ENCODE measurements around the gene RBMS3. TPM values are rescaled to one million over a fixed set of nuclear protein-coding genes. Genes with fewer than 3 reads are reported as not detected.

Gene RBMS3
- total and polyA plus RNA-seq, 4 donors: 29.1 to 86.7 (median 58.1) TPM

DNA sequence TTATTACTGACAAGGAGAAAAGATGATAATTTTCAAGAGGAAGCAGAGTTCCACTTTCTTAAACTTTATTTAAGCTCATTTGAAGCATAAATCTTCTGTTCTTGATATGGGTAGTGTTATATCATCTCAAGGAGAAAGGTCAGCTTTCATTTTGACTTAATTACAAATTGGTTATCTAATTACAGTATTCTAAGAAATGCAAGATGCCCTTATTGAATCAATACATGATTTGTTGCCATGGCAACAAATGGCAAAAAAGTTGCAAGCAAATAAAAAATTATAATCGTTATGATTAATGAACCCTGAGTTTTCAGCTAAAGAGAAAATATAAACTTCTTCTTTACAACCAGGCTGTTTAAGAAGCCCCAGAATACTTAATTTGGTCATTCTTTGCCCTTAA is 622.7 kb downstream of the RBMS3 start:
- DNase-seq (ENCODE audit: low read depth in 4 of 6, low spot score in 6 of 6): no peak
- Histone ChIP-seq H3K4me3 (ENCODE audit: low read depth, low read length) (no peak overlapping the region), H3K9me3 (ENCODE audit: control insufficient read depth, insufficient read depth, low read length) (no peaks in the 10 kb centered on the region), H3K27ac (ENCODE audit: low read depth, low read length) (no peak overlapping the region), H3K4me1 (ENCODE audit: control insufficient read depth, insufficient read depth, low read length) (no peaks in the 10 kb centered on the region), H3K27me3 (ENCODE audit: control insufficient read depth, insufficient read depth, low read length) (no peaks in the 10 kb centered on the region), H3K36me3 (ENCODE audit: control insufficient read depth, insufficient read depth, low read length) (no peaks in the 10 kb centered on the region)
- WGBS (ENCODE audit: insufficient coverage): no CpG with 5 or more reads among the region's 1 CpG

DNA sequence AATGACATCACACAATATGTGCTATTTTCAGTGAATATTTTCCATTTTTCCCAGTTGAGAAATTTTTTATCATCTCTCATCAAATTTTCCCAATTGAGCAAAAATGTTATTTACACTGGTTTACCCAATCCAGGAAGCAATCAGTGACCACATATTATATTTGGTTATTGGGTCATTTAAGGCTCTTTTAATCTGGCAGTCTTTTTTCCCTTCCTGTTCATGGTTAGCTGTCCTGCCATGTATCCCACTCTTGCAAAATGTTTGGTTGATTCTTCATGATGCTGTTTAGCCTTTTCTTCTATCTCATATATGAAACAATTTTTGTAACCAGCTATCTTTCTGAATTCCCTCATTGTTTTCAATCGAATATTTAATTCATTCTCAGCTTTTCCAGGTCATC is 626.0 kb downstream of the RBMS3 start:
- Histone ChIP-seq H3K4me1 (ENCODE audit: control insufficient read depth, insufficient read depth, low read length) (no peaks in the 10 kb centered on the region), H3K27me3 (ENCODE audit: control insufficient read depth, insufficient read depth, low read length) (no peaks in the 10 kb centered on the region), H3K36me3 (ENCODE audit: control insufficient read depth, insufficient read depth, low read length) (no peaks in the 10 kb centered on the region), H3K27ac (ENCODE audit: low read depth, low read length) (no peak overlapping the region), H3K9me3 (ENCODE audit: control insufficient read depth, insufficient read depth, low read length) (no peaks in the 10 kb centered on the region), H3K4me3 (ENCODE audit: low read depth, low read length) (no peak overlapping the region)
- no CpG with 5 or more reads among the region's 1 CpG for WGBS (ENCODE audit: insufficient coverage)
- DNase-seq (ENCODE audit: low read depth in 4 of 6, low spot score in 6 of 6): no peak

DNA sequence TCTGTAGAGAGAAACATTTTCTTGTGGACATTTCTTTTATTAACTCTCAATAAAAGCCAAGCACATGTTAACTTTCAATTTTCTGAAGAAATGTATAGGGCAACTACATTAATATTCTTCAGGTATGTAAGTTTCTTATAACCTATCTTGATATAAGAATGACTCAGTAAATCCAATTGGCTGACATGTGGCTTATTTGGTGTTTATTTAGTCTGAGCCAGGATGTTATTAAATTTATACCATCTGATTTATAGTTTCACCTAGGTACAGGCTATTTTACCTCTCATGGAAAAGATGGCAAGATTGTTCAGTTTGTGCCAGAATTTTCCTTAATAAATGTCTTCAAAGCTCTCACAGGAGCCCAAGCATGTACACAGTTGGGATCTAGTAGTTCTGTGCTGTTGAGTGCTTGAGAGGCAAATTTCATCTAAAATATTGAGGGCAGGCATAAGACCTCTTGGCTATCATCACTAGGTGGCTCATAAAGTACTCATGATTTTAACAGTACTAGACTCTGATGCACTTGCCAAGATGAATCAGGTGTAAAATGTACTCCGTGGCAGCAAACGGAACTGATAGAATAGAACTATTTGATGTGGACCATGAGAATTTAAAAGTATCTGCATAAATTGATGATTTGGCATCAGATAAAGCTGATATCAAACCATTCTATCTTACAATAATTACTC is 631.9 kb downstream of the RBMS3 start:
- DNase-seq (ENCODE audit: low read depth in 4 of 6, low spot score in 6 of 6): no peak

DNA sequence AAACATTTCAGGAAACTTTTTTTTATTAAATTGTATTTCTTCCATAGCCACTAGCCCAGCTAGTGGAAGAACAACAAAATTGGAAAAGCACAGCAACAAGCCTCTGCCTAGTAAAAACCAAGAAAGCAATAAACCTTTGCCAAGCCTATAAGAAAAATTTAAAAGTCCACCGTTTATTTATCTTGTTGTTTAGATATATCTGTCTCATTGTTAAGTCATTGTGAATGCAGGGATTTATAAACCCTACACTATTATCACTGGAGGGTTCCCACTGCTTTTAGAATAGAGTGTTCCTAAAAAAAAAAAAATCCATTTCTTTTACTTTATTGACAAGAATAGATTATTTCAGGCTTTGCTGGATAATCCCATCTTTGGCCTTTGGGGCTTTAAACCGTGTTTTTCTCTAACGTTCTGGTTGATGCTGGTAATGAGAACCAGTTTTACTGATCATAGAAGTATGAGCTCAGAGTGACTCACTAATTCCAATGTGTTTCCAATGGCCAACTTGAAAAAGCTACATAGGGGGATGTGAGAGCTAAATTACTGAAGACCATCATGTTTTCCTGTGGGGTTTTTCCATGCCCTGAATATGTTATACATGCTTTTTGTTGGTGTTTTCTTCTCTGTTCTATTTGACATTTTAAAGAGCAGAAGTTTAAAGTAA is 634.1 kb downstream of the RBMS3 start:
- Histone ChIP-seq H3K9me3 (ENCODE audit: control insufficient read depth, insufficient read depth, low read length) (peaks cover 3% of the 10 kb centered on the region), H3K27ac (ENCODE audit: low read depth, low read length) (no peak overlapping the region), H3K4me1 (ENCODE audit: control insufficient read depth, insufficient read depth, low read length) (no peaks in the 10 kb centered on the region), H3K27me3 (ENCODE audit: control insufficient read depth, insufficient read depth, low read length) (no peaks in the 10 kb centered on the region), H3K4me3 (ENCODE audit: low read depth, low read length) (no peak overlapping the region), H3K36me3 (ENCODE audit: control insufficient read depth, insufficient read depth, low read length) (no peaks in the 10 kb centered on the region)
- no peak for DNase-seq (ENCODE audit: low read depth in 4 of 6, low spot score in 6 of 6)
- no CpG with 5 or more reads among the region's 3 CpGs for WGBS (ENCODE audit: insufficient coverage)

More for the DNA sequence above, 631.9 kb downstream of the RBMS3 start:
- no peaks in the 10 kb centered on the region for H3K4me1 ChIP-seq (ENCODE audit: control insufficient read depth, insufficient read depth, low read length)
- no peaks in the 10 kb centered on the region for H3K36me3 ChIP-seq (ENCODE audit: control insufficient read depth, insufficient read depth, low read length)
- no peaks in the 10 kb centered on the region for H3K27me3 ChIP-seq (ENCODE audit: control insufficient read depth, insufficient read depth, low read length)
- no peak overlapping the region for H3K27ac ChIP-seq (ENCODE audit: low read depth, low read length)
- peaks cover 3% of the 10 kb centered on the region for H3K9me3 ChIP-seq (ENCODE audit: control insufficient read depth, insufficient read depth, low read length)
- no CpG with 5 or more reads among the region's 2 CpGs for WGBS (ENCODE audit: insufficient coverage)
- H3K4me3 ChIP-seq (ENCODE audit: low read depth, low read length): no peak overlapping the region

DNA sequence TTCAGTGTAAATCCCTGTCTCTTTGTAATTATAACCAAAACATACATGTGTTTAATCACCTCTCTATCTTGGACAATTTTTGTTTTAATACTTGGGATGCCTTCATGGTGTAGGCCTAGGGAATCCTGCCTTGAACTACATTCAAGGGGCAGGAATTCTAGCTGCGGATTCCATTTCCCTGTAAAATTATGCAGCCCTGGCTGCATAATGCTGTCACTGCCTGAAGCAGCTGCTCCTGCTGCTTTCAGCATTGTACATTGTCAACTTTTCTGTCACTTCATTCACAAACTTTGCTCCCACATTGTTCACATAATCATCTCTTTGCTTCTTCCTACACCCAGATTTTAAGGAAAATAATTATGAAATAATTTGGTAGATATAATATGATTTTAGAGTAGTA is 638.7 kb downstream of the RBMS3 start:
- peaks cover under 1% of the 10 kb centered on the region for H3K9me3 ChIP-seq (ENCODE audit: control insufficient read depth, insufficient read depth, low read length)
- H3K4me3 ChIP-seq (ENCODE audit: low read depth, low read length): no peak overlapping the region
- 38% methylated on average over 1 of the region's 1 CpG for WGBS (ENCODE audit: insufficient coverage)
- no peak for DNase-seq (ENCODE audit: low read depth in 4 of 6, low spot score in 6 of 6)
- H3K4me1 ChIP-seq (ENCODE audit: control insufficient read depth, insufficient read depth, low read length): no peaks in the 10 kb centered on the region
- no peaks in the 10 kb centered on the region for H3K27me3 ChIP-seq (ENCODE audit: control insufficient read depth, insufficient read depth, low read length)
- H3K27ac ChIP-seq (ENCODE audit: low read depth, low read length): no peak overlapping the region
- H3K36me3 ChIP-seq (ENCODE audit: control insufficient read depth, insufficient read depth, low read length): no peaks in the 10 kb centered on the region

DNA sequence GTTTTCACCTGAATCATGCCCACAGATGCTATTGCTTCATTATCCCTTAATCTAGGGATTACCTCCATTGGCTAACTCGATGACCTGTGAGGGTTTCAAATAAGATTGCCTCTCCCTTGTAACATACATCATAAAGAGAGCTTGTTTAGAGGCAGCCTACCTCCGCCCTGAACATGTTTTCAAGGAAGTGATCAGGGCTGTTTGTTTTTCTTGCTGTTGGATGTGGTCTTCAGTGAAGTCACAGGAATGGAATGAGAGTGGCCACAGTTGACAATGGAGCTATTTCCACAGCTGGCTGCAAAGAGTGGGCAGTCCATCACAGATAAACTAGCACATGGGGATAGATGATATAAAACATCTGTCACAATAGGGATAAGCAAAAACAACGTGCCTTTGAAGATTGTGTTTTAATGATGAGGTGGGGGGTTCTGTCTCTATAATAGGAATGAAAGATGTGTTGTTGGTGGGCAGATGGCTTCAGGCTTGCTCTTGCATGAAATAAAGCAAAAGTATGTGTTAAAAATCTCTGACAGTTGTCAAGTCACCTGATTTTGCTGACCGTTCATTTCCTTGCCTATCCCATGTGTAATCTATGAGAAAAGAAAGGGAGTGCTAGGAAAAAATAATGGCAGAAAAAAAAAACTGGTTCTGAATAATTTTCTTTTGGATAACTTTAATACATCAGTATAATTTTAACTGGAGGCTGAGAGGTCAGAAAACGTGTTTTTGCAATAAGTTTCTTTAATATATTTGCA is 642.3 kb downstream of the RBMS3 start:
- Histone ChIP-seq H3K36me3 (ENCODE audit: control insufficient read depth, insufficient read depth, low read length) (no peaks in the 10 kb centered on the region), H3K4me1 (ENCODE audit: control insufficient read depth, insufficient read depth, low read length) (no peaks in the 10 kb centered on the region), H3K27ac (ENCODE audit: low read depth, low read length) (no peak overlapping the region), H3K4me3 (ENCODE audit: low read depth, low read length) (no peak overlapping the region), H3K27me3 (ENCODE audit: control insufficient read depth, insufficient read depth, low read length) (no peaks in the 10 kb centered on the region), H3K9me3 (ENCODE audit: control insufficient read depth, insufficient read depth, low read length) (no peaks in the 10 kb centered on the region)
- 75% methylated on average over 1 of the region's 5 CpGs for WGBS (ENCODE audit: insufficient coverage)
- peak in 1 of 6 donors; percentile 54 for DNase-seq (ENCODE audit: low read depth in 4 of 6, low spot score in 6 of 6)

DNA sequence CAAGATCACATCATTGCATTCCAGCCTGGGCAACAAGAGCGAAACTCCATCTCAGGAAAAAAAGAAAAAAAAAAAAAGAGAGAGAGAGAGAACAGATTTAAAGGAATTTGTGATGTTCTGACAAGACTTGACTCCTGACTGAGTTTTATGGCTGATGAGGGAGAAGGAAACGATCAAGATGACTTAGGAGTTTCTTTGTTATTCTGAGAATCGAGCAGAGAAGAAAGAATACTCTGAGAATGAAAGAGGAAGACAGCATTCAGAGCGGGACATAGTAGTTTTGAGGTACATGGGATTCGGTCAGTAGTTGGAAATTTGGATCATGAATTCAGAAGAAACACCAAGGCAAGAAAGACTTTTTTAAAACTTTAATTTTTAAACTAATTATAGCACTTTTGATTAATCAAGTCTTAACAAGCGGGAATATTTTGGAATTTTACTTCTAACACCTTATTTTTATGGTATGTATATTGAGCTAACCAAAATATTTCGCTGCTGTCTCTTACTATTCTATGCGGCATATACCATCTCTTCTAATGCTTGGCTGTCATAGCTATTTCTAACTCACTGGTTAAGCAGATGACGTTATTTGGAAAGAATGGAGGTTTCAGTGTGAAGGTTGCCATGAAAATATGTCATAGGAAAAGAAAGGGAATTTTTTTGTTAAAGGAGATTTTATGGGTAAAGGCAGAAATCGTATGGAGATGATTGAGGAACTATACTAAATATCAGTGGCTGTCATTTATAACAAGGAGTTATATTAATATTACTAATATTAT is 644.1 kb downstream of the RBMS3 start:
- Histone ChIP-seq H3K9me3 (ENCODE audit: control insufficient read depth, insufficient read depth, low read length) (no peaks in the 10 kb centered on the region), H3K27me3 (ENCODE audit: control insufficient read depth, insufficient read depth, low read length) (no peaks in the 10 kb centered on the region), H3K27ac (ENCODE audit: low read depth, low read length) (no peak overlapping the region), H3K4me1 (ENCODE audit: control insufficient read depth, insufficient read depth, low read length) (no peaks in the 10 kb centered on the region), H3K4me3 (ENCODE audit: low read depth, low read length) (no peak overlapping the region), H3K36me3 (ENCODE audit: control insufficient read depth, insufficient read depth, low read length) (no peaks in the 10 kb centered on the region)
- WGBS (ENCODE audit: insufficient coverage): 54% methylated on average over 4 of the region's 10 CpGs
- DNase-seq (ENCODE audit: low read depth in 4 of 6, low spot score in 6 of 6): no peak

DNA sequence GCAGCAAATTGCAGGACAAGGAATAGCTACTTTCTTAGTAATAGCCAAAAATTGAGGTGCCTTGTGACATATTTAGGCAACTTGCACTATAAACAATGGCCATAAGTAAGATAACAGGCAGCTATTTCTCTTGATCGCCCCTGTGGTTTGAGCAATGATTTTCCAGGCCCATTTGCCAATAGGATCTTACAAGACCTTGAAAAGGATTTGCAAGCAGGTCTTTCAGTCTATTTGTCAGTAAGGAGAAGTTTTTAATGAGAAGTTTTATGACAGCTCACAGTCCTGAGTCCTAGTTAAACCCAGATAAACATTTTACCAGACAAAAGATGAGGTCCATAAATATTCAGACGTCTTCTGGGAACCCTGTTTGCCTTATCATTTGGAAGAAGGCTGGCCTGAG is 645.5 kb downstream of the RBMS3 start:
- WGBS (ENCODE audit: insufficient coverage): 83% methylated on average over 1 of the region's 2 CpGs
- Histone ChIP-seq H3K9me3 (ENCODE audit: control insufficient read depth, insufficient read depth, low read length) (no peaks in the 10 kb centered on the region), H3K36me3 (ENCODE audit: control insufficient read depth, insufficient read depth, low read length) (no peaks in the 10 kb centered on the region), H3K27ac (ENCODE audit: low read depth, low read length) (no peak overlapping the region), H3K27me3 (ENCODE audit: control insufficient read depth, insufficient read depth, low read length) (no peaks in the 10 kb centered on the region), H3K4me3 (ENCODE audit: low read depth, low read length) (no peak overlapping the region), H3K4me1 (ENCODE audit: control insufficient read depth, insufficient read depth, low read length) (no peaks in the 10 kb centered on the region)
- no peak for DNase-seq (ENCODE audit: low read depth in 4 of 6, low spot score in 6 of 6)

DNA sequence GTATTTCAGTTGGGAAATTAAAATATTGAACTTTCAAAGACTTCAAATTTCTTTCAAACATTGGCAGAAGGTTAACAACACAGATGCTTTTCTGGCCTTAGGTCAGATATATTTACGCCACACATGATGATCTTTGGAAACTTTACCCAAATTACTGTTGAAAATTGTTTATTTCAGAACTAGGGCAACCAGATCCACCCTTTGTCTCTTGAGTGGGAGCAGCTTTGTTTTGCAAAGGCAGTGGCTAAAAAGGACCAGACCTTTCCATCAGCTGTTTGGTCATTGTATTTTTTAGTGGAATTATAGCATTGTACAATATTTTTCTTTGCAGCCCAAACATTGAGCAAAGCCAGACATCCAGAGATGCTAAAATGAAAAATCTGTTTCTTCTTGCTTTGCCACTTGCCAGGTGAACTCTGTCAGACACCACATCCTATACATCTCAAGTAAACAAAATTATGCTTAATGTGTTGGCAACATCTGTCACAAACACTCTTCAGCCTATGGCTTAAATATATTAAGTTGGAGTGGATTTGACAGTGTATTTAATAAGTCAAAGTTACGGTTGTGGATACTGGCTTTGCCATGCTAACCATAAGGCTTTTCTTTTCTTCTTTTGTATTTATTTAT is 651.9 kb downstream of the RBMS3 start:
- no CpG with 5 or more reads among the region's 2 CpGs for WGBS (ENCODE audit: insufficient coverage)
- Histone ChIP-seq H3K9me3 (ENCODE audit: control insufficient read depth, insufficient read depth, low read length) (no peaks in the 10 kb centered on the region), H3K27ac (ENCODE audit: low read depth, low read length) (no peak overlapping the region), H3K4me1 (ENCODE audit: control insufficient read depth, insufficient read depth, low read length) (no peaks in the 10 kb centered on the region), H3K4me3 (ENCODE audit: low read depth, low read length) (no peak overlapping the region), H3K36me3 (ENCODE audit: control insufficient read depth, insufficient read depth, low read length) (no peaks in the 10 kb centered on the region), H3K27me3 (ENCODE audit: control insufficient read depth, insufficient read depth, low read length) (no peaks in the 10 kb centered on the region)
- DNase-seq (ENCODE audit: low read depth in 4 of 6, low spot score in 6 of 6): no peak

Measured in spinal cord (tissue), 10 donors.